Subcutaneous adipose tissue (tissue), 4 donors: ENCODE measurements around the gene GARIN1A. TPM values are rescaled to one million over a fixed set of nuclear protein-coding genes. Genes with fewer than 3 reads are reported as not detected.
A peak's percentile ranks its signal among the peaks of the same experiment; 100 is the strongest.

Experiments
- CTCF ChIP-seq: fragments of 450-650 bp; IDR thresholded peaks from one replicate; pipeline ENCODE4 v1.5.1; 2016; ENCODE audit warnings: low read depth, mild to moderate bottlenecking, control low read depth, antibody characterized with exemption, moderate library complexity
- small RNA-seq: library from RNA; depleted of rRNA; stranded (forward); fragments of <200 nt; gene quantifications from one replicate; pipeline ENCODE3, GENCODE V24; 2016
- total RNA-seq, 4 donors: library from RNA; depleted of rRNA; stranded (reverse); fragments of >200 nt; gene quantifications; one replicate each; pipeline ENCODE4 v1.1.0, GENCODE V29; 2016

The GARIN1A gene
- total RNA-seq, 4 donors from 2014 or later, result 0.49 to 2.7 (median 2.1) TPM

- TF ChIP-seq CTCF, result no peak
Measured at GRCh38 chr7:128714701-128715495, 42.8 kb downstream of the GARIN1A start.

- TF ChIP-seq CTCF, result no peak
Measured at GRCh38 chr7:128718967-128719642, 47.0 kb downstream of the GARIN1A start.

DNA sequence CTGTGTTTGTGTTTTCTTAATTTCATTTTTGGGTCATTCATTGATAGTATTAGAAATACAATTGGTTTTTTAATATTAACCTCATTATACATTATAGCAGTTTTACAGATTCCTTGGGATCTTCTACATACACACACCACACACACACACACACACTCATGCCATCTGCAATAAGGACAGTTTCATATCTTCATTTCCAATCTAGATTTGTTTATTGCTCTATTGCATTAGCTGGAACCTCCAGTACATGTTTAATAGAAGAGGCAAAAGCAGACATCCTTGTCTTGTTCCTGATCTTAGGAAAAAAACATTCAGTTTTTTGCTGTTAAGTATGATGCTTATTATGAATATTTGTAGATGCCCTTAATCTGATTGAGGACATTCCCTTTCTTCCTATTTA, 49.3 kb downstream of the GARIN1A start:
- no peak for TF ChIP-seq CTCF

Small RNA genes within 50 kb of the gene (small RNA-seq; reads per million reads assigned to genes)
- 21.2 reads per million, percentile 94 among the genes with 10 or more reads in this experiment for gene RNA5SP242
- gene RNA5SP243, result not detected
- gene RNU6-177P, result not detected

Other genes starting within 250 kb of the GARIN1A start
- gene HILPDA, start 216.4 kb upstream of the GARIN1A start, total RNA-seq, result 100 to 1,000 TPM in 1 of 4 donors, 10 to 100 TPM in 3; 20.7 to 116 (median 74.1) TPM
- 10 to 100 TPM; 19.8 to 26.2 (median 22.0) TPM for gene METTL2B, start 195.5 kb upstream of the GARIN1A start, total RNA-seq
- 100 to 1,000 TPM in 3 of 4 donors, 10 to 100 TPM in 1; 73.7 to 200 (median 143) TPM for gene CALU, start 67.1 kb downstream of the GARIN1A start, total RNA-seq
- not detected for gene OPN1SW, start 103.5 kb downstream of the GARIN1A start, total RNA-seq
- gene CCDC136, start 119.7 kb downstream of the GARIN1A start, total RNA-seq, result 1 to 10 TPM; 2.6 to 6.6 (median 3.1) TPM
- 10 to 100 TPM in 1 of 4 donors, 1 to 10 TPM in 3; 3.3 to 10.3 (median 4.8) TPM for gene FLNC, start 158.1 kb downstream of the GARIN1A start, total RNA-seq
- 100 to 1,000 TPM in 3 of 4 donors, 10 to 100 TPM in 1; 72.3 to 240 (median 123) TPM for gene ATP6V1F, start 190.6 kb downstream of the GARIN1A start, total RNA-seq
- gene KCP, start 238.4 kb downstream of the GARIN1A start, total RNA-seq, result 1 to 10 TPM in 2 of 4 donors, under 1 TPM in 2; 0.16 to 2.3 (median 1.1) TPM